Measurements from ENCODE around the gene PKDCC. TPM values are rescaled to one million over a fixed set of nuclear protein-coding genes. Genes with fewer than 3 reads are reported as not detected.
"Not testable (repeated sequence)": the region's sequence is repeated elsewhere in the genome, so short reads cannot be mapped to it uniquely, and the experiment has no call there.

The PKDCC gene
- total RNA-seq, 2 donors from 2014 or later, result 25.7 to 93.9 TPM

GRCh38 chr2:42063431-42064171, 15.8 kb downstream of the PKDCC start:
- WGBS, 2 donors, result 43 to 48% methylated on average over 5 of the region's 5 CpGs
- no peak overlapping the region for H3K4me3 ChIP-seq
- no peaks in the 10 kb centered on the region for H3K36me3 ChIP-seq (replicated peaks in 1 of 2; ENCODE audit: insufficient read depth in 1 of 2, low read depth in 2 of 2)
- H3K27me3 ChIP-seq, result no peaks in the 10 kb centered on the region
- DNase-seq, result no peak
- intact Hi-C loops (cut with DNase I), result no loop called here
- no peak for TF ChIP-seq POLR2A (IDR thresholded peaks at IDR 0.05)
- TF ChIP-seq, protein P1, sequence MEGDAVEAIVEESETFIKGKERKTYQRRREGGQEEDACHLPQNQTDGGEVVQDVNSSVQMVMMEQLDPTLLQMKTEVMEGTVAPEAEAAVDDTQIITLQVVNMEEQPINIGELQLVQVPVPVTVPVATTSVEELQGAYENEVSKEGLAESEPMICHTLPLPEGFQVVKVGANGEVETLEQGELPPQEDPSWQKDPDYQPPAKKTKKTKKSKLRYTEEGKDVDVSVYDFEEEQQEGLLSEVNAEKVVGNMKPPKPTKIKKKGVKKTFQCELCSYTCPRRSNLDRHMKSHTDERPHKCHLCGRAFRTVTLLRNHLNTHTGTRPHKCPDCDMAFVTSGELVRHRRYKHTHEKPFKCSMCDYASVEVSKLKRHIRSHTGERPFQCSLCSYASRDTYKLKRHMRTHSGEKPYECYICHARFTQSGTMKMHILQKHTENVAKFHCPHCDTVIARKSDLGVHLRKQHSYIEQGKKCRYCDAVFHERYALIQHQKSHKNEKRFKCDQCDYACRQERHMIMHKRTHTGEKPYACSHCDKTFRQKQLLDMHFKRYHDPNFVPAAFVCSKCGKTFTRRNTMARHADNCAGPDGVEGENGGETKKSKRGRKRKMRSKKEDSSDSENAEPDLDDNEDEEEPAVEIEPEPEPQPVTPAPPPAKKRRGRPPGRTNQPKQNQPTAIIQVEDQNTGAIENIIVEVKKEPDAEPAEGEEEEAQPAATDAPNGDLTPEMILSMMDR (IDR thresholded peaks at IDR 0.05), result no peak
- H3K27ac ChIP-seq, result no peak overlapping the region
- no peak for ATAC-seq
- H3K9me3 ChIP-seq, result no peaks in the 10 kb centered on the region
- H3K4me1 ChIP-seq, result peaks cover 19% of the 10 kb centered on the region

GRCh38 chr2:42064417-42064942, 16.7 kb downstream of the PKDCC start:
- ATAC-seq, result peak; percentile 36
- intact Hi-C loops (cut with DNase I), result no loop called here
- H3K27ac ChIP-seq, result no peak overlapping the region
- DNase-seq, result no peak
- H3K4me1 ChIP-seq, result peaks cover 19% of the 10 kb centered on the region
- H3K27me3 ChIP-seq, result no peaks in the 10 kb centered on the region
- H3K36me3 ChIP-seq (replicated peaks in 1 of 2; ENCODE audit: insufficient read depth in 1 of 2, low read depth in 2 of 2), result no peaks in the 10 kb centered on the region
- no peak for TF ChIP-seq POLR2A (IDR thresholded peaks at IDR 0.05)
- TF ChIP-seq, protein P1 (IDR thresholded peaks at IDR 0.05), result no peak
- H3K4me3 ChIP-seq, result no peak overlapping the region
- WGBS, 2 donors, result 19 to 22% methylated on average over 8 of the region's 8 CpGs
- no peaks in the 10 kb centered on the region for H3K9me3 ChIP-seq

- ATAC-seq; DNase-seq; intact Hi-C loops (cut with DNase I); H3K27me3 ChIP-seq; H3K27ac ChIP-seq; H3K9me3 ChIP-seq; H3K36me3 ChIP-seq (replicated peaks in 1 of 2; ENCODE audit: insufficient read depth in 1 of 2, low read depth in 2 of 2); H3K4me3 ChIP-seq: not testable (repeated sequence)
- WGBS, 2 donors, result 88 to 91% methylated on average over 5 of the region's 5 CpGs
- H3K4me1 ChIP-seq, result peaks cover 19% of the 10 kb centered on the region
These were observed 17.9 kb downstream of the PKDCC start for GRCh38 chr2:42065753-42066152.

DNA sequence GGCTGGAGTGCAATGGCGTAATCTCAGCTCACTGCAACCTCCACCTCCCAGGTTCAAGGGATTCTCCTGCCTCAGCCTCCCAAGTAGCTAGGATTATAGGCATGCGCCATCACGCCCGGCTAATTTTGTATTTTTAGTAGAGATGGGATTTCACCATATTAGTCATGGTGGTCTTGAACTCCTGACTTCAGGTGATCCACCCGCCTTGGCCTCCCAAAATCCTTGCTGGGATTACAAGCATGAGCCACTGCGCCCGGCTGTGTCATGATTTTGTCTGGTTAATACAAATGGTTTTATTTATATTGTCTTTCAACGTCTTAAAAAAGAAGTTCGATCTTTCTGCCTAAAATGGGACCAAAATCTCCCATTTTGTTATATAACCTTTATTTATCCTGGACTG, 19.2 kb downstream of the PKDCC start:
- H3K27me3 ChIP-seq; DNase-seq; H3K9me3 ChIP-seq; intact Hi-C loops (cut with DNase I); ATAC-seq; H3K27ac ChIP-seq; H3K4me3 ChIP-seq; H3K36me3 ChIP-seq (replicated peaks in 1 of 2; ENCODE audit: insufficient read depth in 1 of 2, low read depth in 2 of 2): not testable (repeated sequence)
- WGBS, 2 donors, result 91 to 95% methylated on average over 9 of the region's 9 CpGs
- H3K4me1 ChIP-seq, result peaks cover 19% of the 10 kb centered on the region

DNA sequence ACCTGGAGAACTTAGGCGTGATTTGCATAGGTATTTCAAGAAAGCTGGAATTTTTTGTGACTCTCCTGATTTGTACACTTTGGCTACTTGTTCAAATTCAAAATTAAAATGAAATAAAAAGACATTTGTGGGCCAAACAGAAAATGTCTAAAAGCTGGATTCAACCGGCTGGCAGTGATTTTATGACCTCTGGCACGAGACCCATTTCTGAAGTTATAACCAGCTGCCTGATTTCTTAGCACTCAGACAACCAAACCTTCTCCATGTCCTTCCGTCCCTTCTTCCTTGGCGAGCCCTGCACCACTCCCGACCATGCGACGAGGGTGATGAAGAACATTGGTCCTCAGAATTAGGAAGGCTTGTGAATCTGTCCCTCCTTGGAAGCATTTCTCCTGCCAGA, 19.7 kb downstream of the PKDCC start:
- Histone ChIP-seq H3K27me3 (no peaks in the 10 kb centered on the region), H3K4me1 (peaks cover 23% of the 10 kb centered on the region), H3K36me3 (replicated peaks in 1 of 2; ENCODE audit: insufficient read depth in 1 of 2, low read depth in 2 of 2) (no peaks in the 10 kb centered on the region), H3K4me3 (no peak overlapping the region), H3K27ac (no peak overlapping the region), H3K9me3 (no peaks in the 10 kb centered on the region)
- no peak for TF ChIP-seq POLR2A (IDR thresholded peaks at IDR 0.05)
- TF ChIP-seq, protein P1 (IDR thresholded peaks at IDR 0.05), result no peak
- ATAC-seq (no peak), DNase-seq (no peak)
- intact Hi-C loops (cut with DNase I), result no loop called here
- WGBS, 2 donors, result 78 to 84% methylated on average over 8 of the region's 8 CpGs

Data from body of pancreas (tissue), 4 donors.